Left renal cortex interstitium (tissue), 4 donors: ENCODE measurements around the gene PSIP1. TPM values are rescaled to one million over a fixed set of nuclear protein-coding genes. Genes with fewer than 3 reads are reported as not detected.

Experiments used
- DNase-seq, 4 donors: peaks; one replicate each; pipeline ENCODE4 v3.0.0-alpha.2; 2013; ENCODE audit warnings: low read depth in 4 of 4, low spot score in 2 of 4, missing footprints in 1 of 4
- polyA plus RNA-seq, 4 donors: library from polyadenylated mRNA; unstranded; fragments of 120-200 nt; gene quantifications; one replicate each; pipeline ENCODE4 v1.2.1, GENCODE V29; 2013; ENCODE audit not compliant: insufficient read length in 4 of 4

PSIP1 gene
- polyA plus RNA-seq, 4 donors = 184 to 220 (median 206) TPM

- peak in 3 of 4 donors; percentile 25 to 29 (median 27) for DNase-seq
Measured at GRCh38 chr9:15509931-15510788, 610 bp downstream of the PSIP1 start.

GRCh38 chr9:15505921-15506320, 4.8 kb downstream of the PSIP1 start:
- DNase-seq = no peak

- DNase-seq = no peak
Measured at GRCh38 chr9:15501803-15502202, 9.0 kb downstream of the PSIP1 start.

- no peak for DNase-seq
Measured at GRCh38 chr9:15501179-15501578, 9.6 kb downstream of the PSIP1 start.

GRCh38 chr9:15499139-15499538, 11.6 kb downstream of the PSIP1 start:
- DNase-seq = no peak

- DNase-seq = no peak
Measured at GRCh38 chr9:15498246-15498995, 12.3 kb downstream of the PSIP1 start.

- DNase-seq = no peak
Measured at GRCh38 chr9:15492485-15493150, 18.2 kb downstream of the PSIP1 start.

GRCh38 chr9:15491950-15492349, 18.8 kb downstream of the PSIP1 start:
- DNase-seq = no peak

GRCh38 chr9:15485836-15486666, 24.7 kb downstream of the PSIP1 start:
- no peak for DNase-seq

- DNase-seq = no peak
Measured at GRCh38 chr9:15484802-15485201, 26.0 kb downstream of the PSIP1 start.

- DNase-seq = no peak
Measured at GRCh38 chr9:15482146-15482545, 28.6 kb downstream of the PSIP1 start.

- DNase-seq = no peak
Measured at GRCh38 chr9:15480028-15480427, 30.7 kb downstream of the PSIP1 start.

GRCh38 chr9:15475923-15476536, 34.7 kb downstream of the PSIP1 start:
- no peak for DNase-seq

GRCh38 chr9:15469862-15470261, 40.9 kb downstream of the PSIP1 start:
- no peak for DNase-seq

GRCh38 chr9:15469406-15469805, 41.4 kb downstream of the PSIP1 start:
- DNase-seq = no peak

- DNase-seq = no peak
Measured at GRCh38 chr9:15468145-15468544, 42.6 kb downstream of the PSIP1 start.

GRCh38 chr9:15461601-15462000, 49.2 kb downstream of the PSIP1 start:
- DNase-seq = no peak

GRCh38 chr9:15461056-15461455, 49.7 kb downstream of the PSIP1 start:
- DNase-seq = no peak

- no peak for DNase-seq
Measured at GRCh38 chr9:15453956-15454355, 56.8 kb downstream of the PSIP1 start.

- no peak for DNase-seq
Measured at GRCh38 chr9:15444141-15444540, 66.6 kb downstream of the PSIP1 start.
